Diencephalon (tissue), 1 donor: ENCODE results near the gene VAMP7. TPM values are rescaled to one million over a fixed set of nuclear protein-coding genes. Genes with fewer than 3 reads are reported as not detected.

Source experiments
- small RNA-seq: library from RNA; depleted of rRNA; stranded (forward); fragments of <200 nt; gene quantifications from one replicate; pipeline ENCODE3, GENCODE V24; 2014
- total RNA-seq: library from RNA; depleted of rRNA; stranded (reverse); fragments of >200 nt; gene quantifications from one replicate; pipeline ENCODE4 v1.2.3, GENCODE V29; 2014

The VAMP7 gene, protein sequence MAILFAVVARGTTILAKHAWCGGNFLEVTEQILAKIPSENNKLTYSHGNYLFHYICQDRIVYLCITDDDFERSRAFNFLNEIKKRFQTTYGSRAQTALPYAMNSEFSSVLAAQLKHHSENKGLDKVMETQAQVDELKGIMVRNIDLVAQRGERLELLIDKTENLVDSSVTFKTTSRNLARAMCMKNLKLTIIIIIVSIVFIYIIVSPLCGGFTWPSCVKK
- 36.9 TPM for total RNA-seq

DNA sequence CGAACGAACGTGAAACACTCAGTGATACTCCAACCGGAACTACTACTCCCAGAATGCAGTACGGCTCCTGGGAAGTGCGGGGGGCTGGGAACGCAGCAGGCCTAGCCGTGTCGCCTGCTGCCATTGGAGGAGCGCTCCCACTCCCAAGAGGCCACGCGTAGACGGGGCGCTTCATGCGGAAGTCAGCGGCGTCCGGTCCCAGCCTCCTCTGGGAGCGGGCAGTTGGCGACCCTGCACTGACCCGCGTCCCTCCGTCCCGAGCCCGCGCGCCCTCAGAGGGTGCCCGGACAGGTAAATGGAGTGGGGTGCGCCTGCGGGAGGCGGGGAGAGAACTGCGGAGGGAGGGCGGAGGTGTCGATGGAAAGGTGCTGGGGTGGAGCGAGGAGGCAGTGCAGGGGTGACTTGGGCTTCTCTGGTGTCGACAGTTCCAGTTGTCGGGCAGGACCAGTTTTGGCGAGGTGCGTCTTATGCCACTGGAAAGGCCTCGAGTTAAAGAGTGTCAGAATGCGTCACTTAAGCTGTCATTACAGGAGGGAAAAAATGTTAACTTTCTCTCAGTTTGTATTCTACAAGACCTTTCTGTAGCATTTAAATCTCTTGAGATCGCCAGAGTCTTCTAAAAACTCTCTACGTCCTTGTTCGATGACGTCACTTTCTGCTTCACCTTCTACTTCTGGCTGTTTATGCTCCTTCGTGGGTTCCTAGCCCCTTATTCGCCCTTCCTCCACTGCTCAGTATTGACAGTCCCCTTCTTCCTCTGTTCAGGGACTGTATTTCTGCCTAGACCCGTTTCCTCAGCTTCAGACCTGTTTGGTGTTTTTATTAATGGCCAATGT is at the start of gene VAMP7:
Gene VAMP7 (plus strand): TSS at position 188 of the 836 bp plus-strand sequence. CDS start 8,122 bp downstream, outside the sequence.

Small RNA genes within 50 kb of the gene (small RNA-seq; reads per million reads assigned to genes)
- gene DPH3P2: not detected

Other genes with a start within 250 kb of the VAMP7 start
- gene IL9R, start 116.4 kb downstream of the VAMP7 start, total RNA-seq: not detected